Measurements from ENCODE around the gene FOXO1.

GRCh38 chr13:40588101-40588500 is 78.3 kb downstream of the FOXO1 start:
- TF ChIP-seq CTCF (IDR thresholded peaks at IDR 0.05) (no peak), EP300 (IDR thresholded peaks at IDR 0.05) (no peak)

All from esophagus muscularis mucosa (tissue), 3 donors.